Liver (tissue), 9 donors: ENCODE data around the gene NOC2L. TPM values are rescaled to one million over a fixed set of nuclear protein-coding genes. Genes with fewer than 3 reads are reported as not detected.
A peak's percentile ranks its signal among the peaks of the same experiment; 100 is the strongest.

Source experiments
- DNase-seq: peaks from one replicate; pipeline ENCODE4 v3.0.0-alpha.2; 2017; ENCODE audit warnings: low spot score
- H3K27ac ChIP-seq, 2 donors: one replicate each; pipeline ENCODE4 v1.7.0; 2013; ENCODE audit warnings: inconsistent platforms in 2 of 2, low read length in 2 of 2, control low read depth in 1 of 2, low read depth in 1 of 2, mild to moderate bottlenecking in 1 of 2
- H3K27me3 ChIP-seq, 4 donors: one replicate each; pipeline versions ENCODE4 v1.6.1 to v1.7.0; 2013; ENCODE audit warnings: low read length in 3 of 4, inconsistent platforms in 1 of 4, mild to moderate bottlenecking in 1 of 4, moderate library complexity in 1 of 4; ENCODE audit not compliant: control insufficient read depth in 4 of 4, insufficient read depth in 4 of 4
- H3K36me3 ChIP-seq, 4 donors: one replicate each; pipeline versions ENCODE4 v1.6.1 to v1.7.0; 2013; ENCODE audit warnings: low read length in 3 of 4, mild to moderate bottlenecking in 3 of 4, low read depth in 1 of 4, moderate library complexity in 1 of 4; ENCODE audit not compliant: control insufficient read depth in 4 of 4, insufficient read depth in 3 of 4
- H3K4me1 ChIP-seq, 4 donors: one replicate each; pipeline versions ENCODE4 v1.6.1 to v1.7.0; 2013; ENCODE audit warnings: low read length in 3 of 4, mild to moderate bottlenecking in 3 of 4, moderate library complexity in 1 of 4; ENCODE audit not compliant: control insufficient read depth in 4 of 4, insufficient read depth in 4 of 4
- H3K4me3 ChIP-seq, 3 donors: one replicate each; pipeline versions ENCODE4 v1.6.1 to v1.7.0; 2013; ENCODE audit warnings: low read length in 3 of 3, control low read depth in 1 of 3, low read depth in 1 of 3, mild to moderate bottlenecking in 1 of 3
- H3K9ac ChIP-seq, 2 donors: one replicate each; pipeline ENCODE4 v1.7.0; 2013; ENCODE audit warnings: low read length in 2 of 2, mild to moderate bottlenecking in 2 of 2, moderate library complexity in 2 of 2, control low read depth in 1 of 2, low read depth in 1 of 2
- H3K9me3 ChIP-seq, 4 donors: one replicate each; pipeline versions ENCODE4 v1.6.1 to v1.7.0; 2013; ENCODE audit warnings: low read length in 3 of 4; ENCODE audit not compliant: control insufficient read depth in 4 of 4
- EGR1 ChIP-seq, 2 donors: IDR thresholded peaks; 2 replicates each; pipeline ENCODE4 v1.6.1; 2016 to 2018; ENCODE audit warnings: antibody characterized with exemption in 2 of 2, low read depth in 2 of 2
- FOXA1 ChIP-seq: IDR thresholded peaks from 2 replicates; pipeline ENCODE4 v1.6.1; 2016; ENCODE audit warnings: antibody characterized with exemption
- FOXA2 ChIP-seq: IDR thresholded peaks from 2 replicates; pipeline ENCODE4 v1.6.1; 2016; ENCODE audit warnings: antibody characterized with exemption
- GABPA ChIP-seq, 2 donors: IDR thresholded peaks in 1 of 2; conservative IDR thresholded peaks in 1 of 2; 2 replicates each; pipeline ENCODE4 v1.6.1; 2016; ENCODE audit warnings: antibody characterized with exemption in 2 of 2, mild to moderate bottlenecking in 1 of 2, moderate library complexity in 1 of 2
- HNF4A ChIP-seq, 2 donors: conservative IDR thresholded peaks; 2 replicates each; pipeline ENCODE4 v1.6.1; 2016; ENCODE audit warnings: antibody characterized with exemption in 2 of 2, mild to moderate bottlenecking in 2 of 2
- HNF4G ChIP-seq: IDR thresholded peaks from 2 replicates; pipeline ENCODE4 v1.6.1; 2016; ENCODE audit warnings: antibody characterized with exemption
- JUND ChIP-seq, 2 donors: IDR thresholded peaks; 2 replicates each; pipeline ENCODE4 v1.6.1; 2016; ENCODE audit warnings: antibody characterized with exemption in 2 of 2
- NR2F2 ChIP-seq: IDR thresholded peaks from 2 replicates; pipeline ENCODE4 v1.6.1; 2016; ENCODE audit warnings: antibody characterized with exemption
- RAD21 ChIP-seq, 2 donors: IDR thresholded peaks; 2 replicates each; pipeline ENCODE4 v1.6.1; 2016; ENCODE audit warnings: antibody characterized with exemption in 2 of 2, mild to moderate bottlenecking in 2 of 2
- RXRA ChIP-seq, 2 donors: IDR thresholded peaks; 2 replicates each; pipeline ENCODE4 v1.6.1; 2017 to 2018; ENCODE audit warnings: antibody characterized with exemption in 2 of 2, mild to moderate bottlenecking in 1 of 2
- SP1 ChIP-seq: IDR thresholded peaks from 2 replicates; pipeline ENCODE4 v1.6.1; 2018; ENCODE audit warnings: antibody characterized with exemption, mild to moderate bottlenecking
- TAF1 ChIP-seq: conservative IDR thresholded peaks from 2 replicates; pipeline ENCODE4 v1.6.1; 2016; ENCODE audit warnings: antibody characterized with exemption, mild to moderate bottlenecking
- YY1 ChIP-seq: IDR thresholded peaks from 2 replicates; pipeline ENCODE4 v1.6.1; 2016; ENCODE audit warnings: antibody characterized with exemption, mild to moderate bottlenecking
- WGBS: extraction: QIAGEN DNeasy Blood & Tissue Kit; methylation state at CpG from one replicate; pipeline ENCODE4 v1.1.7; 2013; 5-methylcytosine and 5-hydroxymethylcytosine counted together
- polyA plus RNA-seq, 2 donors: library from polyadenylated mRNA; stranded (reverse) in 1 of 2; unstranded in 1 of 2; fragments of 200-250 nt in 1 of 2; fragments of >200 nt in 1 of 2; fragmentation: Nextera tagmentation in 1 of 2; extraction: Ambion mirVana in 1 of 2; gene quantifications; one replicate each; pipeline versions ENCODE4 v1.2.1 to v1.2.3, GENCODE V29; 2013 to 2015
- total RNA-seq, 2 donors: library from RNA; depleted of rRNA; stranded (reverse); fragments of >200 nt; gene quantifications; one replicate each; pipeline ENCODE4 v1.2.3, GENCODE V29; 2014
- TF ChIP-seq, protein P1 (sequence below): IDR thresholded peaks from 2 replicates; pipeline ENCODE4 v1.6.1; 2016; ENCODE audit warnings: antibody characterized with exemption, mild to moderate bottlenecking
- TF ChIP-seq, protein P2 (sequence below): IDR thresholded peaks from 2 replicates; pipeline ENCODE4 v1.6.1; 2016; ENCODE audit warnings: antibody characterized with exemption
- TF ChIP-seq, protein P3 (sequence below): IDR thresholded peaks from 2 replicates; pipeline ENCODE4 v1.6.1; 2016; ENCODE audit warnings: antibody characterized with exemption
- TF ChIP-seq, protein P4 (sequence below): fragments of 150-350 bp; IDR thresholded peaks from 2 replicates; pipeline ENCODE4 v1.5.1; 2017; ENCODE audit warnings: improper control_type of control experiment, low read depth, low read length; ENCODE audit not compliant: missing input control
- donor health status: healthy.
- donor health status: healthy.
- donor health status: healthy.
- donor health status: healthy.
- donor health status: healthy.

NOC2L gene
- total and polyA plus RNA-seq, 4 donors = 17.1 to 34.5 (median 30.0) TPM

GRCh38 chr1:1001057-1001783, 42.2 kb upstream of the NOC2L start:
- H3K9me3 ChIP-seq = no peaks in the 10 kb centered on the region
- no peak overlapping the region for H3K9ac ChIP-seq
- peaks cover 6 to 49% (median 41%) of the 10 kb centered on the region in 4 donors for H3K4me1 ChIP-seq
- peak overlapping the region; percentile 83 to 84 for H3K27ac ChIP-seq
- H3K36me3 ChIP-seq = no peaks in the 10 kb centered on the region
- peaks cover 0 to 11% (median 1%) of the 10 kb centered on the region in 4 donors for H3K27me3 ChIP-seq
- DNase-seq = no peak
- WGBS = 4% methylated on average over 58 of the region's 58 CpGs
- TF ChIP-seq GABPA (IDR thresholded peaks at IDR 0.05 in 1 of 2, conservative IDR thresholded peaks at IDR 0.05 in 1 of 2) (no peak), TAF1 (no peak), HNF4G (no peak), RAD21 (IDR thresholded peaks at IDR 0.05) (no peak), JUND (IDR thresholded peaks at IDR 0.05) (no peak), YY1 (no peak)
- TF ChIP-seq, protein P1, sequence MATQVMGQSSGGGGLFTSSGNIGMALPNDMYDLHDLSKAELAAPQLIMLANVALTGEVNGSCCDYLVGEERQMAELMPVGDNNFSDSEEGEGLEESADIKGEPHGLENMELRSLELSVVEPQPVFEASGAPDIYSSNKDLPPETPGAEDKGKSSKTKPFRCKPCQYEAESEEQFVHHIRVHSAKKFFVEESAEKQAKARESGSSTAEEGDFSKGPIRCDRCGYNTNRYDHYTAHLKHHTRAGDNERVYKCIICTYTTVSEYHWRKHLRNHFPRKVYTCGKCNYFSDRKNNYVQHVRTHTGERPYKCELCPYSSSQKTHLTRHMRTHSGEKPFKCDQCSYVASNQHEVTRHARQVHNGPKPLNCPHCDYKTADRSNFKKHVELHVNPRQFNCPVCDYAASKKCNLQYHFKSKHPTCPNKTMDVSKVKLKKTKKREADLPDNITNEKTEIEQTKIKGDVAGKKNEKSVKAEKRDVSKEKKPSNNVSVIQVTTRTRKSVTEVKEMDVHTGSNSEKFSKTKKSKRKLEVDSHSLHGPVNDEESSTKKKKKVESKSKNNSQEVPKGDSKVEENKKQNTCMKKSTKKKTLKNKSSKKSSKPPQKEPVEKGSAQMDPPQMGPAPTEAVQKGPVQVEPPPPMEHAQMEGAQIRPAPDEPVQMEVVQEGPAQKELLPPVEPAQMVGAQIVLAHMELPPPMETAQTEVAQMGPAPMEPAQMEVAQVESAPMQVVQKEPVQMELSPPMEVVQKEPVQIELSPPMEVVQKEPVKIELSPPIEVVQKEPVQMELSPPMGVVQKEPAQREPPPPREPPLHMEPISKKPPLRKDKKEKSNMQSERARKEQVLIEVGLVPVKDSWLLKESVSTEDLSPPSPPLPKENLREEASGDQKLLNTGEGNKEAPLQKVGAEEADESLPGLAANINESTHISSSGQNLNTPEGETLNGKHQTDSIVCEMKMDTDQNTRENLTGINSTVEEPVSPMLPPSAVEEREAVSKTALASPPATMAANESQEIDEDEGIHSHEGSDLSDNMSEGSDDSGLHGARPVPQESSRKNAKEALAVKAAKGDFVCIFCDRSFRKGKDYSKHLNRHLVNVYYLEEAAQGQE = no peak
- TF ChIP-seq, protein P2, sequence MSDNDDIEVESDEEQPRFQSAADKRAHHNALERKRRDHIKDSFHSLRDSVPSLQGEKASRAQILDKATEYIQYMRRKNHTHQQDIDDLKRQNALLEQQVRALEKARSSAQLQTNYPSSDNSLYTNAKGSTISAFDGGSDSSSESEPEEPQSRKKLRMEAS = no peak
- H3K4me3 ChIP-seq = peak overlapping the region in 2 of 3 donors; percentile 31 to 66

GRCh38 chr1:1000357-1001056, 41.5 kb upstream of the NOC2L start:
- TF ChIP-seq, protein P2 = no peak
- TF ChIP-seq RAD21 (IDR thresholded peaks at IDR 0.05) = no peak
- TF ChIP-seq GABPA (IDR thresholded peaks at IDR 0.05 in 1 of 2, conservative IDR thresholded peaks at IDR 0.05 in 1 of 2) = no peak
- TF ChIP-seq TAF1 = no peak
- peak in 1 of 2 donors; percentile 62 for TF ChIP-seq JUND (IDR thresholded peaks at IDR 0.05)
- TF ChIP-seq, protein P1 = no peak
- TF ChIP-seq FOXA1 = no peak
- TF ChIP-seq, protein P3, sequence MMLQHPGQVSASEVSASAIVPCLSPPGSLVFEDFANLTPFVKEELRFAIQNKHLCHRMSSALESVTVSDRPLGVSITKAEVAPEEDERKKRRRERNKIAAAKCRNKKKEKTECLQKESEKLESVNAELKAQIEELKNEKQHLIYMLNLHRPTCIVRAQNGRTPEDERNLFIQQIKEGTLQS = no peak
- TF ChIP-seq, protein P4, sequence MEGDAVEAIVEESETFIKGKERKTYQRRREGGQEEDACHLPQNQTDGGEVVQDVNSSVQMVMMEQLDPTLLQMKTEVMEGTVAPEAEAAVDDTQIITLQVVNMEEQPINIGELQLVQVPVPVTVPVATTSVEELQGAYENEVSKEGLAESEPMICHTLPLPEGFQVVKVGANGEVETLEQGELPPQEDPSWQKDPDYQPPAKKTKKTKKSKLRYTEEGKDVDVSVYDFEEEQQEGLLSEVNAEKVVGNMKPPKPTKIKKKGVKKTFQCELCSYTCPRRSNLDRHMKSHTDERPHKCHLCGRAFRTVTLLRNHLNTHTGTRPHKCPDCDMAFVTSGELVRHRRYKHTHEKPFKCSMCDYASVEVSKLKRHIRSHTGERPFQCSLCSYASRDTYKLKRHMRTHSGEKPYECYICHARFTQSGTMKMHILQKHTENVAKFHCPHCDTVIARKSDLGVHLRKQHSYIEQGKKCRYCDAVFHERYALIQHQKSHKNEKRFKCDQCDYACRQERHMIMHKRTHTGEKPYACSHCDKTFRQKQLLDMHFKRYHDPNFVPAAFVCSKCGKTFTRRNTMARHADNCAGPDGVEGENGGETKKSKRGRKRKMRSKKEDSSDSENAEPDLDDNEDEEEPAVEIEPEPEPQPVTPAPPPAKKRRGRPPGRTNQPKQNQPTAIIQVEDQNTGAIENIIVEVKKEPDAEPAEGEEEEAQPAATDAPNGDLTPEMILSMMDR = no peak
- no peak for TF ChIP-seq HNF4A (conservative IDR thresholded peaks at IDR 0.05)
- no peak for TF ChIP-seq EGR1 (IDR thresholded peaks at IDR 0.05; ENCODE audit: low read depth in 2 of 2)
- TF ChIP-seq RXRA (IDR thresholded peaks at IDR 0.05) = peak; percentile 5 to 18
- TF ChIP-seq NR2F2 = no peak
- no peak for TF ChIP-seq SP1
- TF ChIP-seq HNF4G = no peak
- no peak for TF ChIP-seq FOXA2
- TF ChIP-seq YY1 = no peak
- Histone ChIP-seq H3K27me3 (peaks cover 0 to 11% (median 1%) of the 10 kb centered on the region in 4 donors), H3K36me3 (no peaks in the 10 kb centered on the region), H3K9ac (peak overlapping the region in 1 of 2 donors; percentile 15), H3K27ac (peak overlapping the region; percentile 83 to 84), H3K9me3 (no peaks in the 10 kb centered on the region), H3K4me3 (peak overlapping the region in 2 of 3 donors; percentile 31 to 66), H3K4me1 (peaks cover 5 to 47% (median 34%) of the 10 kb centered on the region in 4 donors)
- DNase-seq = no peak
- WGBS = 2% methylated on average over 75 of the region's 75 CpGs
